ENCODE results near the gene PCSK5. TPM values are rescaled to one million over a fixed set of nuclear protein-coding genes. Genes with fewer than 3 reads are reported as not detected.

PCSK5 gene
- total and polyA plus RNA-seq, 2 of the 8 experiments (the other 6 are each of a cell fraction or from before 2014, with no cell fraction given): 5.5 to 10.7 TPM

DNA sequence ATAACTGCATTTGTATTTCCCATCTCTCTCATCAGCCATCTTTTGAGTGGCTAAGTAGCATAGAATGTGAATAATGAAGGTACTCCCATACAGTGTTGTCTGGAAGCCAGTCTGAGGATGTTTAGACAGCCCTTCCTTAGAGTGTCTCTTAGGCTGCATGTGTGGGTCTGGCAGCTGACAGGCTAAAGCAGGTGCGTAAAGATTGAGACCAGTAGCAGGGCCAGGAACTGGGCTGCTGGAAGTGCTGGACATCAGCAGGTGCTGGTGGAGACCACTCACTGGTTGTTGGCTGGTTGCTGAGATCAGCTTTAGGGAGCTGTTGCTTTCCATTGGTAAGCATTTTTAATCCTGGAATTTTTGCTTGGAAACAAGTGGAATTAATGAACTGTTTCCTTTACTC, 197.5 kb downstream of the PCSK5 start (continued):
- no peak for TF ChIP-seq CHD7 (IDR thresholded peaks at IDR 0.05; ENCODE audit: insufficient replicate concordance, low read length)
- TF ChIP-seq SIRT6 (IDR thresholded peaks at IDR 0.05; ENCODE audit: low read length): no peak
- TF ChIP-seq, protein P1, sequence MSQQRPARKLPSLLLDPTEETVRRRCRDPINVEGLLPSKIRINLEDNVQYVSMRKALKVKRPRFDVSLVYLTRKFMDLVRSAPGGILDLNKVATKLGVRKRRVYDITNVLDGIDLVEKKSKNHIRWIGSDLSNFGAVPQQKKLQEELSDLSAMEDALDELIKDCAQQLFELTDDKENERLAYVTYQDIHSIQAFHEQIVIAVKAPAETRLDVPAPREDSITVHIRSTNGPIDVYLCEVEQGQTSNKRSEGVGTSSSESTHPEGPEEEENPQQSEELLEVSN (IDR thresholded peaks at IDR 0.05): no peak
- TF ChIP-seq POU5F1 (IDR thresholded peaks at IDR 0.05; ENCODE audit: low read depth, low read length): no peak
- no peak for TF ChIP-seq RXRA (IDR thresholded peaks at IDR 0.05; ENCODE audit: insufficient read depth, low read depth, low read length)
- no peak for TF ChIP-seq HDAC2 (IDR thresholded peaks at IDR 0.05; ENCODE audit: borderline replicate concordance in 1 of 2, low read depth in 2 of 2, low read length in 2 of 2)
- no peak for TF ChIP-seq SIN3A (conservative IDR thresholded peaks at IDR 0.05 in 1 of 2, IDR thresholded peaks at IDR 0.05 in 1 of 2; ENCODE audit: low read depth in 1 of 2, low read length in 2 of 2)
- TF ChIP-seq ATF3 (IDR thresholded peaks at IDR 0.05; ENCODE audit: insufficient read depth, low read depth, low read length): no peak
- no peak for TF ChIP-seq EGR1 (IDR thresholded peaks at IDR 0.05; ENCODE audit: borderline replicate concordance, low read depth, low read length)
- no peak for TF ChIP-seq CEBPB (IDR thresholded peaks at IDR 0.05; ENCODE audit: low read depth, low read length)
- no peak for TF ChIP-seq SP4 (IDR thresholded peaks at IDR 0.05; ENCODE audit: low read length)
